Spinal cord (tissue), 10 donors: Measurements from ENCODE around the gene ADAM11. TPM values are rescaled to one million over a fixed set of nuclear protein-coding genes. Genes with fewer than 3 reads are reported as not detected.
"Not testable (repeated sequence)": the region's sequence is repeated elsewhere in the genome, so short reads cannot be mapped to it uniquely, and the experiment has no call there.

Source experiments
- DNase-seq, 6 donors: peaks; one replicate each; pipeline versions ENCODE4 v3.0.0 to v3.0.0-alpha.2; 2013 to 2015; ENCODE audit warnings: low spot score in 6 of 6, low read depth in 4 of 6
- H3K27ac ChIP-seq: one replicate; pipeline ENCODE4 v1.5.1; 2013; ENCODE audit warnings: low read depth, low read length, control low read depth
- H3K27me3 ChIP-seq: one replicate; pipeline ENCODE4 v1.6.1; 2013; ENCODE audit warnings: low read length; ENCODE audit not compliant: control insufficient read depth, insufficient read depth
- H3K36me3 ChIP-seq: one replicate; pipeline ENCODE4 v1.6.1; 2013; ENCODE audit warnings: low read length; ENCODE audit not compliant: control insufficient read depth, insufficient read depth
- H3K4me1 ChIP-seq: one replicate; pipeline ENCODE4 v1.6.1; 2013; ENCODE audit warnings: low read length; ENCODE audit not compliant: control insufficient read depth, insufficient read depth
- H3K4me3 ChIP-seq: one replicate; pipeline ENCODE4 v1.5.1; 2013; ENCODE audit warnings: low read depth, low read length, control low read depth
- H3K9me3 ChIP-seq: one replicate; pipeline ENCODE4 v1.6.1; 2013; ENCODE audit warnings: low read length; ENCODE audit not compliant: control insufficient read depth, insufficient read depth
- WGBS: methylation state at CpG from one replicate; pipeline ENCODE4 v1.1.5; 2013; ENCODE audit warnings: missing lambda C conversion rate; ENCODE audit not compliant: insufficient coverage; 5-methylcytosine and 5-hydroxymethylcytosine counted together
- polyA plus RNA-seq, 2 donors: library from polyadenylated mRNA; unstranded; fragments of 120-200 nt; gene quantifications; one replicate each; pipeline ENCODE4 v1.2.1, GENCODE V29; 2013; ENCODE audit not compliant: insufficient read length in 2 of 2
- total RNA-seq, 2 donors: library from RNA; depleted of rRNA in 1 of 2; stranded (reverse); fragments of 120-200 nt in 1 of 2; fragments of >200 nt in 1 of 2; gene quantifications; one replicate each; pipeline versions ENCODE4 v1.2.3 to v1.2.4, GENCODE V29; 2013 to 2014
- donor health status: healthy.

Gene ADAM11
- total and polyA plus RNA-seq, 4 donors, result 9.1 to 26.7 (median 18.5) TPM

DNA sequence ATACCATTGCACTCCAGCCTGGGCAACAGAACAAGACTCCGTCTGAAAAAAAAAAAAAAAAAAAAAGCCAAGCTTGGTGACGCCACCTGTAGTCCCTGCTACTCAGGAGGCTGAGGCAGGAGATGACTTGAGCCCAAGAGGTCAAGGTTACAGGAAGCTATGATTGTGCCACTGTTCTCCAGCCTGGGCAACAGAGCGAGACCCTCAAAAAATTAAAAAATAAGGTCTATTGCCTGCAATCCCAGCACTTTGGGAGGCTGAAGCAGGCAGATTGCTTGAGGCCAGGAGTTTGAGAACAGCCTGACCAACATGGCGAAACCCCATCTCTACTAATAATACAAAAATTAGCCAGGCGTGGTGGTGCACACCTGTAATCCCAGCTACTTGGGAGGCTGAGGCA lies 3.6 kb upstream of the ADAM11 start:
- 92% methylated on average over 2 of the region's 5 CpGs for WGBS
- H3K36me3 ChIP-seq, result peaks cover 19% of the 10 kb centered on the region

DNA sequence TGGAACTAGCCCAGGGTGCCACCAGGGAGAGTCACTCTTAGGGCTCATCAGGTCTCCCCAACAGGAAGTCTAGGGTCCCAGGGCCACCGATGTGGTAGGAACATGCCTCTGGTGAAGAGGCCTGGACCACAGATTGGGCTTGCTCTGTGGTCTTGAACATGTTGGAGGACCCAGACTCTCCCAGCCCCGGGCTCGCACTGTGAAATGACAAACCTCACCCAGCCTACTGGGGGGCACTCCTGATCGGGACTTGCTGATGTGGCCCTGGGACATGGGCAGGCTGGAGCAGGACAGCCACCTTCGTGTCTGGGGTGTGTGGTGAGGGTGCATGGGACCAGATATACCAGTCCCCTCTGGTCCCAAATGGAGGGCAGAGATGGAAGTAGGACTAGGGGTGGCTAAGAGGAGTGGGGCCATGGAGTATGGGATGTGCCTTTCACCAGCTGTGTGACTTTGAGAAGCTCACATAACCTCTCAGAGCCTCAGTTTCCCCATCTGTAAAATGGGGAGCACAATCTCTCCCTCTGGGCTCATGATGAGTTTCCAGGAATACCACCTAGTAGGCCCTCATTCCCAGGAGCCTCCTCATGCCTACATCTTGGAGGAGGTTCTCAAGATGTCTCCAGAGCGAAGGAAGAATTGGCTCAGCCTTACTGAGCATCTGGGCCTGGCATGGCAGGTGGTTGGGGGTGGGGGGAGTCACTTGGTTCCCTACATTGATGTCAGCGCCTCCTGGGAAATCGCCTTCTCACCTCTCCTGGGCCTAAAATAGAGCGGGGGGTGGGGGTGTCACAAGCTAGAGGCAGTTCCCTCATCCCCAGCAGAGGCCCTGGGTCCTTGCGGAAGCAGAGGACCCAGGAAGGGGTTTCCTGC lies 1.5 kb upstream of the ADAM11 start:
- peaks cover 8% of the 10 kb centered on the region for H3K27me3 ChIP-seq
- 76% methylated on average over 6 of the region's 10 CpGs for WGBS
- H3K4me3 ChIP-seq, result no peak overlapping the region
- no peak for DNase-seq
- peaks cover 31% of the 10 kb centered on the region for H3K4me1 ChIP-seq
- H3K27ac ChIP-seq, result no peak overlapping the region
- peaks cover 4% of the 10 kb centered on the region for H3K36me3 ChIP-seq
- no peaks in the 10 kb centered on the region for H3K9me3 ChIP-seq

More for the DNA sequence above, 3.6 kb upstream of the ADAM11 start:
- not testable (repeated sequence) for H3K9me3 ChIP-seq, H3K27ac ChIP-seq, H3K4me3 ChIP-seq, DNase-seq, H3K27me3 ChIP-seq
- peaks cover 23% of the 10 kb centered on the region for H3K4me1 ChIP-seq

DNA sequence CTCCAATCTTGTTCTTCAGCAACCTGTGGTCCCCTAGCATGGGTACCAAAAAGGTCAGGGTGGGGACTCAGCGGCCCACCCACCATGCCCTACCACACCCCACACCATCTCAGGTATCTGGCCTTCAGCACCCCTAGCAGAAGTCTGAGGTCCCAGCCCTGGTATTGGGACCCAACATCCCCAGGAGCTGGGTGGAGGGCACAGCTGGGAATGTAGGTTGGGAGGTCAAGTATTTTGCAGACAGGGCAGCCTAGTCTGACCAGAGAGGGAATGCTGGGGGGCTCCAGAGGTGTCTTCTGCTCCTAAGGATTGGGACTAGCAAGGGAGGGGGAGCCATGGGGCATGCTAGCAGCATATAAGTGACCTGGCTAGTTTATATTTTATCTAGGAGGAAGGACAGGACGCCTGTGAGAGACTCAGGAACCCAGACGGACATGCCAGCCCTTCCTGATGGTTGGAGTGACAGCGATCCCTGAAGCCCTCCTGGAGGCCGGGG lies 822 bp upstream of the ADAM11 start:
- Histone ChIP-seq H3K27me3 (peaks cover 8% of the 10 kb centered on the region), H3K27ac (no peak overlapping the region), H3K9me3 (no peaks in the 10 kb centered on the region), H3K4me3 (peak overlapping the region; percentile 37), H3K36me3 (peaks cover 4% of the 10 kb centered on the region), H3K4me1 (peaks cover 31% of the 10 kb centered on the region)
- DNase-seq, result no peak
- WGBS, result 27% methylated on average over 4 of the region's 5 CpGs

DNA sequence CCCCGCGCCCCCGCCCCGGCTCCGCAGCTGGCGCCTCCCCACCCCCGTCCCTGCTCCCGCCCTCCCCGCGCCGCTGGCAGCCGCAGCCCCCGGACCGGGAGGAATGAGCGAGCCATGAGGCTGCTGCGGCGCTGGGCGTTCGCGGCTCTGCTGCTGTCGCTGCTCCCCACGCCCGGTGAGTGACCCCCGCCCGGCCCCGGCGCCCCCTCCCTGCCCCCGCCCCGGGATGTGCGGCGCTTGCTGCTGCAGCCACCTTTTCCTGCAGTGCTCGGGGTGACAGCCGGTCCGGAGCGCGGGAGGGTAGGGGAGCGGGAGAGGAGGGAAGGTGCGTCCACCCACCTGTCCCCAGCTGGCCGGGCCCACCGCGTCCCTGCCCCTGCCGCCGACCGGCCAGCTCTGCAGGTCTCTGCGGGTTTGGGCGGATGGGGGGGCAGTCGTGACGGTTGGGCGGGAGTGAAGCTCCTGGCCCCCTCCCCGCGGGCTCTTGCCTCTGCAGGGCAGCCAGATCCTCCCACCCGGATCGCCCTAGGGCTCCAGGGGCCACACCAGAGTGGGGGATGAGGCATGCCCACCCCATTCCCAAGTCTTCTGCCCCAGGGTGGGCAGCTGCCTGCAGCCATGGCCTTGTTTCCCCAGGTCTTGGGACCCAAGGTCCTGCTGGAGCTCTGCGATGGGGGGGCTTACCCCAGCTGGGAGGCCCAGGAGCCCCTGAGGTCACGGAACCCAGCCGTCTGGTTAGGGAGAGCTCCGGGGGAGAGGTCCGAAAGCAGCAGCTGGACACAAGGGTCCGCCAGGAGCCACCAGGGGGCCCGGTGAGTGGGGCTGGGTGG lies 513 bp downstream of the ADAM11 start:
- H3K36me3 ChIP-seq, result peaks cover 2% of the 10 kb centered on the region
- H3K27ac ChIP-seq, result no peak overlapping the region
- peak in 1 of 6 donors; percentile 25 for DNase-seq
- H3K4me1 ChIP-seq, result peaks cover 31% of the 10 kb centered on the region
- peaks cover 8% of the 10 kb centered on the region for H3K27me3 ChIP-seq
- 5% methylated on average over 50 of the region's 60 CpGs for WGBS
- H3K9me3 ChIP-seq, result no peaks in the 10 kb centered on the region
- peak overlapping the region; percentile 48 for H3K4me3 ChIP-seq

DNA sequence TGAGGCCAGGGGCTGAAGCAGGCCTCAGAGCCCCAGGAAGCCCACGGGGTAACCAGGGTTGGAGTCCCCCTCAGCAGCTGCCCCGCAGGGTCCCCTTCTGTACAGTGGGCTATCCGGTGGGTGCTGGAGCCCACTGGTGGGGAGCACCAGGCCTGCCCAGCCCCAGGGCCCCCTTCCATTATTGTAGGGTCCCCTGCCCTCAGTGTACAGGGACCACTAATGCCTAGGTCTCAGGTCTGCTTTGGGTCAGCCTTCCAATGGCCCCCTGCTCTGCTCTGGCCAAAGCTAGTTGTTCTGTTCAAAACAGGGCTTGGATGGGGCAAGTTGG lies 1.1 kb downstream of the ADAM11 start:
- Histone ChIP-seq H3K9me3 (no peaks in the 10 kb centered on the region), H3K27ac (no peak overlapping the region), H3K4me1 (peaks cover 31% of the 10 kb centered on the region), H3K27me3 (peaks cover 8% of the 10 kb centered on the region), H3K36me3 (peaks cover 4% of the 10 kb centered on the region), H3K4me3 (peak overlapping the region; percentile 48)
- WGBS, result 57% methylated on average over 3 of the region's 3 CpGs
- DNase-seq, result no peak

DNA sequence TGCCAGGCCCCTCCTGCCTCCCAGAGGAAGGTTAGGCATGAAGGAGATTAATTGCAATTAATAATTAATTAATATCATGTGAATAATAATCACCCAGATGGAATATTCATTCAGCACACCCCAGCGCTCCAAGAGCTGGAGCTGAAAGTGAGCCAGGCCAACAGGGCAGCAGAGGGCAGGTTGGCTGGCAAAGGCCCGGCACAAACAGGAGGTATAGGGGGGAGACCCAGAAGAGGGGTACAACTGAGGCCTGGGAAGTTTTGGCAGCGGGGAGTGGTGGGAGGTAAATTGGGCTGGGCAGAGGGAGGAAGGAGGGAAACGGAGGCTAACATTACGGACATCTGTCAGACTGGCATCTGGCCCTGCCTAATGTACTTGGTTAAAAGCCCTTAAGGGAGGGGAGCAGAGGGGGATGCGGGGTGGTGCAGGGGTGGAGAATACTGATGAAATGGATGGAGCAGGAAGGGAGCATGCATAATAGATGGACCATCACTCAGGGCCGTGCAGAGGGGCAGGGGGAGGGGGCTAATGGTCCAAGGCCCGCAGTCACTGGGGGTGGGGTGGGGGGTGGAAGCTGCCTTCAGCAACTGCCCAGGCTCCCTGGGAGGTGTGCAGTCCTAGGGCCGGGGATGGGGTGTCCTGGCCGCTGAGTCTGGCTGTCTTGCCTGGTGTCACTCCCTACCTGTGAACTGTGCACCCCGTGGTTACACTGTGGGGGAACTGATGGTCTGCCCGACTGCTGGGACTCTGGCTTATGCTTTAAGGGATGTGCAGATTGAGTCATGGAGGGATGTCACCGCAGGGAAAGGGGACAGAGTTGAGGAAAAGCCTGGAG lies 1.9 kb downstream of the ADAM11 start:
- Histone ChIP-seq H3K4me3 (no peak overlapping the region), H3K4me1 (peaks cover 31% of the 10 kb centered on the region), H3K9me3 (no peaks in the 10 kb centered on the region), H3K36me3 (peaks cover 4% of the 10 kb centered on the region), H3K27ac (no peak overlapping the region), H3K27me3 (peaks cover 8% of the 10 kb centered on the region)
- peak in 1 of 6 donors; percentile 66 for DNase-seq
- 62% methylated on average over 11 of the region's 13 CpGs for whole genome bisulfite sequencing

DNA sequence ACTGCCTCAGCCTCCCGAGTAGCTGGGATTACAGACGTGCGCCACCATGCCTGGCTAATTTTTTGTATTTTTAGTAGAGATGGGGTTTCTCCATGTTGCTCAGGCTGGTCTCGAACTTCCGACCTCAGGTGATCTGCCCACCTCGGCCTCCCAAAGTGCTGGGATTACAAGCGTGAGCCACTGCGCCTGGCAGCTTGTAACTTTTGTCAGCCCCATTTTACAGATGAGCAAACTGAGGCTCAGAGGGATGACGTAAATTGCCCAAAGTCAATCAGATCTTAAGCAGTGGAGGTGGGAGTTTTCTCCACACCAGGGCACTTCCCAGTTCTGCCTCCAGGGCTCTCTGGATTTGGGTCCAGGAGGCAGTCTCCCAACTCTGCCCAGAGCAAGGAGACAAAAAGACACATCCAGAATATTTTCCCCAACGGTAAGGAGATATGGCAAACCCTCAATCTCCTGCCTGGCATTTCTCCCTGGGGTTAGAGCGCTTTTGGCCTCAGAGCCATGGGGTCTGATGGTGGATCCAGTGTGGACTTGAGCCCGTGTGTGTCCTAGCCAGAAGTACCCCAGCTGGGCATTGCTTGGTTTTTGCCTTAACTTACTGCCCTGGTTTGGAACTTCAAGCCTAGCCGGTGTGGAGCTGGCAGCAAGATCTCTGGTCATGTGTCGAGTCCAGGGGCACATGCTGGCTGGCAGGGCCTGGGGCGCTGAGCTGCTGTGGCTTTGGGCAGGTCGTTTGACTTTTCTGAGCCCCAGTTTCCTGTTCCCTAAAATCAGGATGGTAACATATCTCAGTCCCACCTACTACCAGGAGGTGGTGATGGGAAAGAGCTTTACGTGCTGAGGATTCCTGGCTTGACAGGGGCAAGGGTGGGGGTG lies 3.4 kb downstream of the ADAM11 start:
- H3K27me3 ChIP-seq, result peaks cover 8% of the 10 kb centered on the region
- no peaks in the 10 kb centered on the region for H3K9me3 ChIP-seq
- peaks cover 31% of the 10 kb centered on the region for H3K4me1 ChIP-seq
- H3K4me3 ChIP-seq, result no peak overlapping the region
- no peak for DNase-seq
- peaks cover 4% of the 10 kb centered on the region for H3K36me3 ChIP-seq
- H3K27ac ChIP-seq, result no peak overlapping the region
- 83% methylated on average over 8 of the region's 17 CpGs for WGBS

DNA sequence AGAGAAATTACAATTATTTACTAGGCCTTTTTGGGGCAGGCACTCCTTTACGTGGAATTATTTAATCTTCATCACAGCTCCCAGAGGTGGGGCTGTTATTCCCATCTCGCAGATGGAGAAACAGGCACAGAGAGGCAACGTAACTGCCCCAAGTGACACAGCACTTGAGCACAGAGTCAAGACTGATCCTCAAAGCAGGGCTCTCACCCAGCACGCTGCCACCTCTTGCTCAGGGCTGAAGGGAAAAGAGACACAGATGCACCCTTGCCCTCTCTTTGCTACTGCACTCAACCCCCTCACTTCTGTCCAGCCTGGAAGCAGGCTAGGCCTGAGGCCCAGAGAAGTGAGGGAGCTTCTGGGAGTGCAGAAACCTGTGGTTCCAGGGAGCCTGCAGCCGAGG lies 4.4 kb downstream of the ADAM11 start:
- peaks cover 10% of the 10 kb centered on the region for H3K36me3 ChIP-seq

More for the DNA sequence above, 4.4 kb downstream of the ADAM11 start:
- WGBS, result 83% methylated on average over 4 of the region's 5 CpGs
- H3K4me3 ChIP-seq, result no peak overlapping the region
- H3K9me3 ChIP-seq, result no peaks in the 10 kb centered on the region
- peaks cover 8% of the 10 kb centered on the region for H3K27me3 ChIP-seq
- peaks cover 26% of the 10 kb centered on the region for H3K4me1 ChIP-seq
- DNase-seq, result no peak
- H3K27ac ChIP-seq, result no peak overlapping the region
